ENCODE data around the gene RPL36. TPM values are rescaled to one million over a fixed set of nuclear protein-coding genes. Genes with fewer than 3 reads are reported as not detected.
"Not testable (repeated sequence)": the region's sequence is repeated elsewhere in the genome, so short reads cannot be mapped to it uniquely, and the experiment has no call there.

RPL36 gene
- total and polyA plus RNA-seq, 10 donors, result 294 to 2,825 (median 805) TPM

GRCh38 chr19:5719961-5720790 lies 30.1 kb downstream of the RPL36 start, which contains the start of the genes CATSPERD and LONP1:
CATSPERD (plus strand) TSS chr19:5720637; CDS start chr19:5720738, 101 bp downstream.
LONP1 (minus strand) TSS chr19:5720146; CDS start chr19:5720132, 14 bp downstream.
- Histone ChIP-seq H3K4me1 (peaks cover 18 to 52% (median 37%) of the 10 kb centered on the region in 6 donors), H3K27me3 (replicated peaks in 1 of 7) (no peaks in the 10 kb centered on the region), H3K36me3 (peaks cover 0 to 22% (median 0%) of the 10 kb centered on the region in 6 donors), H3K27ac (peak within 1 kb of the TSS; percentile 91 to 96 (median 93)), H3K4me3 (peak within 1 kb of the TSS; percentile 79 to 99 (median 89)), H3K9me3 (no peaks in the 10 kb centered on the region)
- peak; percentile 100 for DNase-seq
- peak in 1 of 3 donors; percentile 79 for TF ChIP-seq POLR2A (IDR thresholded peaks at IDR 0.05)
- TF ChIP-seq POLR2AphosphoS5 (IDR thresholded peaks at IDR 0.05), result peak; percentile 95 to 99 (median 96)
- TF ChIP-seq CTCF (IDR thresholded peaks at IDR 0.05 in 8 of 11, conservative IDR thresholded peaks at IDR 0.05 in 3 of 11), result peak; percentile 92 to 98 (median 95)
- WGBS, 5 donors, result 0% methylated on average over 23 to 90 of the region's 90 CpGs
- intact Hi-C loops (cut with DNase I; ENCODE audit: low total_unique reads), result no loop called here

GRCh38 chr19:5727453-5728050 lies 37.5 kb downstream of the RPL36 start:
- intact Hi-C loops (cut with DNase I; ENCODE audit: low total_unique reads), result no loop called here
- Histone ChIP-seq H3K27ac (no peak overlapping the region), H3K27me3 (replicated peaks in 1 of 7) (peaks cover 0 to 6% (median 0%) of the 10 kb centered on the region in 7 donors), H3K36me3 (no peaks in the 10 kb centered on the region), H3K4me1 (no peaks in the 10 kb centered on the region), H3K9me3 (peaks cover 0 to 21% (median 12%) of the 10 kb centered on the region in 8 donors), H3K4me3 (no peak overlapping the region)
- no peak for DNase-seq
- 91 to 96% (median 94%) methylated on average over 4 of the region's 4 CpGs for WGBS, 5 donors
- no peak for TF ChIP-seq CTCF (IDR thresholded peaks at IDR 0.05 in 8 of 11, conservative IDR thresholded peaks at IDR 0.05 in 3 of 11)
- TF ChIP-seq POLR2AphosphoS5 (IDR thresholded peaks at IDR 0.05), result no peak

GRCh38 chr19:5733172-5733571 lies 43.1 kb downstream of the RPL36 start:
- intact Hi-C loops (cut with DNase I; ENCODE audit: low total_unique reads); H3K36me3 ChIP-seq; H3K27ac ChIP-seq; DNase-seq; H3K4me1 ChIP-seq; H3K4me3 ChIP-seq: not testable (repeated sequence)
- peaks cover 0 to 21% (median 12%) of the 10 kb centered on the region in 8 donors for H3K9me3 ChIP-seq
- H3K27me3 ChIP-seq (replicated peaks in 1 of 7), result peaks cover 0 to 13% (median 0%) of the 10 kb centered on the region in 7 donors
- 79 to 93% (median 84%) methylated on average over 2 of the region's 2 CpGs for WGBS, 5 donors

- peaks cover 0 to 13% (median 0%) of the 10 kb centered on the region in 7 donors for H3K27me3 ChIP-seq (replicated peaks in 1 of 7)
- peaks cover 0 to 3% (median 0%) of the 10 kb centered on the region in 8 donors for H3K9me3 ChIP-seq
Observed at GRCh38 chr19:5738423-5738822, 48.3 kb downstream of the RPL36 start.

More at GRCh38 chr19:5738423-5738822, 48.3 kb downstream of the RPL36 start:
- DNase-seq, result no peak
- no peak overlapping the region for H3K4me3 ChIP-seq
- 79 to 86% (median 85%) methylated on average over 8 of the region's 8 CpGs for WGBS, 5 donors
- no peak overlapping the region for H3K27ac ChIP-seq
- intact Hi-C loops (cut with DNase I; ENCODE audit: low total_unique reads), result no loop called here
- H3K36me3 ChIP-seq, result no peaks in the 10 kb centered on the region
- no peak for TF ChIP-seq POLR2AphosphoS5 (IDR thresholded peaks at IDR 0.05)
- no peak for TF ChIP-seq POLR2A (IDR thresholded peaks at IDR 0.05)
- no peak for TF ChIP-seq CTCF (IDR thresholded peaks at IDR 0.05 in 8 of 11, conservative IDR thresholded peaks at IDR 0.05 in 3 of 11)
- no peaks in the 10 kb centered on the region for H3K4me1 ChIP-seq

Other genes with a start within 250 kb of the RPL36 start
- not detected for gene ZNRF4, start 234.9 kb upstream of the RPL36 start, total RNA-seq
- not detected for gene ZNRF4, start 234.9 kb upstream of the RPL36 start, polyA plus RNA-seq
- gene TINCR, start 122.3 kb upstream of the RPL36 start, total RNA-seq, result under 1 TPM in 5 of 7 donors, not detected in 2; 0.26 to 0.73 (median 0.27) TPM
- under 1 TPM; 0.05 to 0.10 (median 0.09) TPM for gene TINCR, start 122.3 kb upstream of the RPL36 start, polyA plus RNA-seq
- gene SAFB2, start 67.5 kb upstream of the RPL36 start, total RNA-seq, result 100 to 1,000 TPM in 6 of 7 donors, 10 to 100 TPM in 1; 73.4 to 146 (median 117) TPM
- gene SAFB2, start 67.5 kb upstream of the RPL36 start, polyA plus RNA-seq, result 10 to 100 TPM; 34.8 to 90.6 (median 60.1) TPM
- gene SAFB, start 67.2 kb upstream of the RPL36 start, total RNA-seq, result 100 to 1,000 TPM in 5 of 7 donors, 10 to 100 TPM in 2; 94.5 to 161 (median 112) TPM
- 10 to 100 TPM; 41.7 to 70.0 (median 64.8) TPM for gene SAFB, start 67.2 kb upstream of the RPL36 start, polyA plus RNA-seq
- gene MICOS13, start 9.8 kb upstream of the RPL36 start, total RNA-seq, result 10 to 100 TPM; 15.7 to 41.0 (median 36.8) TPM
- 10 to 100 TPM; 71.0 to 89.5 (median 78.0) TPM for gene MICOS13, start 9.8 kb upstream of the RPL36 start, polyA plus RNA-seq
- gene HSD11B1L, start 9.3 kb upstream of the RPL36 start, total RNA-seq, result 1 to 10 TPM; 1.9 to 8.8 (median 3.1) TPM
- 1 to 10 TPM; 3.3 to 5.5 (median 3.8) TPM for gene HSD11B1L, start 9.3 kb upstream of the RPL36 start, polyA plus RNA-seq
- 10 to 100 TPM; 33.1 to 65.8 (median 56.5) TPM for gene LONP1, start 29.9 kb downstream of the RPL36 start, total RNA-seq
- gene LONP1, start 29.9 kb downstream of the RPL36 start, polyA plus RNA-seq, result 10 to 100 TPM; 29.2 to 48.2 (median 42.6) TPM
- gene CATSPERD, start 30.3 kb downstream of the RPL36 start, total RNA-seq, result not detected
- gene CATSPERD, start 30.3 kb downstream of the RPL36 start, polyA plus RNA-seq, result not detected
- gene PRR22, start 94.5 kb downstream of the RPL36 start, total RNA-seq, result 1 to 10 TPM; 1.4 to 4.7 (median 2.4) TPM
- 10 to 100 TPM in 2 of 3 donors, 1 to 10 TPM in 1; 4.9 to 11.4 (median 10.6) TPM for gene PRR22, start 94.5 kb downstream of the RPL36 start, polyA plus RNA-seq
- 10 to 100 TPM; 22.7 to 63.9 (median 34.5) TPM for gene DUS3L, start 100.9 kb downstream of the RPL36 start, total RNA-seq
- gene DUS3L, start 100.9 kb downstream of the RPL36 start, polyA plus RNA-seq, result 10 to 100 TPM; 31.3 to 57.4 (median 52.5) TPM
- gene NRTN, start 114.8 kb downstream of the RPL36 start, total RNA-seq, result 1 to 10 TPM in 1 of 7 donors, under 1 TPM in 2, not detected in 4; 0.32 to 2.3 (median 0.72) TPM
- gene NRTN, start 114.8 kb downstream of the RPL36 start, polyA plus RNA-seq, result under 1 TPM in 2 of 3 donors, not detected in 1; 0.29 to 0.30 TPM
- gene FUT6, start 149.4 kb downstream of the RPL36 start, total RNA-seq, result under 1 TPM in 2 of 7 donors, not detected in 5; 0.20 to 0.44 TPM
- under 1 TPM; 0.06 to 0.13 (median 0.07) TPM for gene FUT6, start 149.4 kb downstream of the RPL36 start, polyA plus RNA-seq
- gene FUT3, start 161.2 kb downstream of the RPL36 start, total RNA-seq, result not detected
- under 1 TPM in 2 of 3 donors, not detected in 1; 0.06 to 0.12 TPM for gene FUT3, start 161.2 kb downstream of the RPL36 start, polyA plus RNA-seq
- not detected for gene FUT5, start 180.2 kb downstream of the RPL36 start, total RNA-seq
- gene FUT5, start 180.2 kb downstream of the RPL36 start, polyA plus RNA-seq, result not detected
- 100 to 1,000 TPM in 6 of 7 donors, 10 to 100 TPM in 1; 83.8 to 156 (median 116) TPM for gene NDUFA11, start 213.5 kb downstream of the RPL36 start, total RNA-seq
- gene NDUFA11, start 213.5 kb downstream of the RPL36 start, polyA plus RNA-seq, result 100 to 1,000 TPM; 252 to 377 (median 345) TPM
- 10 to 100 TPM in 6 of 7 donors, 1 to 10 TPM in 1; 8.5 to 15.9 (median 12.5) TPM for gene VMAC, start 214.6 kb downstream of the RPL36 start, total RNA-seq
- gene VMAC, start 214.6 kb downstream of the RPL36 start, polyA plus RNA-seq, result 1 to 10 TPM; 2.1 to 9.6 (median 3.3) TPM
- gene CAPS, start 224.0 kb downstream of the RPL36 start, total RNA-seq, result 10 to 100 TPM; 14.7 to 20.7 (median 17.6) TPM
- 10 to 100 TPM; 23.7 to 61.8 (median 51.3) TPM for gene CAPS, start 224.0 kb downstream of the RPL36 start, polyA plus RNA-seq